ENCODE results near the gene KAZN.

Gene KAZN

DNA sequence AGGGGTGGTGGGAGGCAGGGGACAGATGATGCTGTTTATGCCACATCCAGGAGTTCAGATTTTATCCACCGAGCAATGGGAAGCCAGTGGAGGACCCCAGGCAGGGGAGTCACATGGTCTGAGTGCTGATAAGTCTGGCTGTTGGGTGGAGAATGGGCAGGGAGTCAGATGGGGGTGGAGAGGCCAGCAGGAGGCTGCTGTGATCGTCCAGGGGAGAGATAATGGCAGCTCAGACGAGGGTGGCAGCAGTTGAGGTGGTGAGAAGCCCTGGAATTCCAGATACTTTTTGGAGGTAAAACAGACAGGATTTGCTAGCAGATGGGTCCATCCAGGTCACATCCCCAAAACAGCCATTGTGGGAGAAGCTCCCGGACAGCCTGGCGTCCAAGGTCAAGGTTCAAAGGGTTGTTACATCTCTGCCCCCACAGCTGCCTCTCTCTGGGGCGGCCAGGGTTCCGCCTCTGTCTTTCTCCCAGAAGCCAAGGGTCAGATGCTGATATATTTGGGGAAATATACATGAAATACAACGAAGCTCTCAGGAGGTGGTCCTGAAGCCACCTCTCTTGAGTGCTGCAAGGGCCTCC, 303.0 kb downstream of the KAZN start:
- H3K4me1 ChIP-seq (ENCODE audit: control insufficient read depth in 1 of 2, insufficient read depth in 1 of 2, low read depth in 1 of 2, low read length in 1 of 2), result no peaks in the 10 kb centered on the region
- no peak overlapping the region for H3K27ac ChIP-seq
- TF ChIP-seq, protein P1, sequence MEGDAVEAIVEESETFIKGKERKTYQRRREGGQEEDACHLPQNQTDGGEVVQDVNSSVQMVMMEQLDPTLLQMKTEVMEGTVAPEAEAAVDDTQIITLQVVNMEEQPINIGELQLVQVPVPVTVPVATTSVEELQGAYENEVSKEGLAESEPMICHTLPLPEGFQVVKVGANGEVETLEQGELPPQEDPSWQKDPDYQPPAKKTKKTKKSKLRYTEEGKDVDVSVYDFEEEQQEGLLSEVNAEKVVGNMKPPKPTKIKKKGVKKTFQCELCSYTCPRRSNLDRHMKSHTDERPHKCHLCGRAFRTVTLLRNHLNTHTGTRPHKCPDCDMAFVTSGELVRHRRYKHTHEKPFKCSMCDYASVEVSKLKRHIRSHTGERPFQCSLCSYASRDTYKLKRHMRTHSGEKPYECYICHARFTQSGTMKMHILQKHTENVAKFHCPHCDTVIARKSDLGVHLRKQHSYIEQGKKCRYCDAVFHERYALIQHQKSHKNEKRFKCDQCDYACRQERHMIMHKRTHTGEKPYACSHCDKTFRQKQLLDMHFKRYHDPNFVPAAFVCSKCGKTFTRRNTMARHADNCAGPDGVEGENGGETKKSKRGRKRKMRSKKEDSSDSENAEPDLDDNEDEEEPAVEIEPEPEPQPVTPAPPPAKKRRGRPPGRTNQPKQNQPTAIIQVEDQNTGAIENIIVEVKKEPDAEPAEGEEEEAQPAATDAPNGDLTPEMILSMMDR (IDR thresholded peaks at IDR 0.05), result no peak
- peaks cover 8% of the 10 kb centered on the region for H3K27me3 ChIP-seq
- H3K4me3 ChIP-seq (ENCODE audit: low read depth in 1 of 2, low read length in 1 of 2), result no peak overlapping the region
- no peaks in the 10 kb centered on the region for H3K9me3 ChIP-seq
- no peaks in the 10 kb centered on the region for H3K36me3 ChIP-seq

DNA sequence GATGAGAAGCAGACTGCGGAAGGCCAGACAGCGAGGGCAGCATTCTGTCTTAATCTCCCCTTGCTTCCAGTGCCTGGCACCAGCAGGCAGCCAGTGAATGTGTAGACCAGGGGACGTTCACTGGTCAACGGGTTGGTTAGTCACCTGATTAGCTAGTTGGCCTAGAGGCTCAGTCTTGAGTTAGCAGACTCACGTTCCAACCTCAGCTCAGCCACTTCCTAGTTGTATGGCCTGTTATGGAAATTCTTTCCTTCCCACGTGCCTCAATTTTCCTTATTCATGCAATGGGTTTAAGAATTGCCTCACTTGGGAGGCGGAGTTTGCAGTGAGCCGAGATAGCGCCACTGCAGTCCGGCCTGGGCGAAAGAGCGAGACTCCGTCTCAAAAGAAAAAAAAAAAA, 305.4 kb downstream of the KAZN start:
- TF ChIP-seq, protein P1 (IDR thresholded peaks at IDR 0.05), result no peak
- Histone ChIP-seq H3K4me1 (ENCODE audit: control insufficient read depth in 1 of 2, insufficient read depth in 1 of 2, low read depth in 1 of 2, low read length in 1 of 2) (no peaks in the 10 kb centered on the region), H3K27me3 (no peaks in the 10 kb centered on the region), H3K36me3 (no peaks in the 10 kb centered on the region), H3K27ac (no peak overlapping the region), H3K4me3 (ENCODE audit: low read depth in 1 of 2, low read length in 1 of 2) (no peak overlapping the region), H3K9me3 (no peaks in the 10 kb centered on the region)

DNA sequence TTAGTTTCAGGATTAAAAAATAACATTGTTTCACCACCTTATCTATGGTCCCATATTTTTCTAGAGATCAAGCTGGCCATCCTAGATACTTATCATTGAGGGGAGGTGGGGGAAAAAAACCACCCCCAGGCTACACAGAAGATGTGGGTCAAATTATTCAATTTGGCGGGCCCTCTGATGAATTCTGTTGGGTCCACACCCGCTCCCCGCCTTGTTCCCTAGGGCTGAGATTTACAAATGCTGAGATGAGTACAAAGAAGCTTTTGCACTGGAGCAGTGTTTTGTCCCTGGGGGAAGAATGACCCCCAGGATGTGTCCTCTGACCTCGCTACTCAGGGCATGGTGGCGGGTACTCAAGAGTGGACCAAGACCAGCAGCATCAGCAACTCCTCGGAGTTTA, 308.2 kb downstream of the KAZN start:
- Histone ChIP-seq H3K4me3 (ENCODE audit: low read depth in 1 of 2, low read length in 1 of 2) (no peak overlapping the region), H3K27ac (no peak overlapping the region), H3K4me1 (ENCODE audit: control insufficient read depth in 1 of 2, insufficient read depth in 1 of 2, low read depth in 1 of 2, low read length in 1 of 2) (no peaks in the 10 kb centered on the region), H3K36me3 (no peaks in the 10 kb centered on the region), H3K9me3 (no peaks in the 10 kb centered on the region), H3K27me3 (no peaks in the 10 kb centered on the region)
- TF ChIP-seq, protein P1 (IDR thresholded peaks at IDR 0.05), result no peak

DNA sequence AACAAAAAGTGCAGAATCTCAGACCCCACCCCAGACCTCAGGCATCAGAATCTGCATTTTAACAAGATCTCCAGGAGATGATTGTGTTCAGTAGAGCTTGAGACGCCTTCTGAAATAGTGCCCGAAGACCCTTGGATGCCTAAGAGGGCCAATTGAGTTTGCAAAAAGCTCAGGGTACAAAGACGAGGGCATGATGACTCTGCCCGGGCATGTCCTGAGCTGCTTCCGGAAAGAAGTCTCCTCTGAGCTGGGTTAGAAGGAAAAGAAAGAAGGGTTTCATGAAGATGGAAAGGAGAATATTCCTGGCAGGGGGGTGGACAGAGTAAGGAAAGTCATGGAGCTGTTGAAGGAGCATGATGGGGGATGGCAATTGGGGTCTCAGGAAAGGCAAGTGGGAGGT, 308.9 kb downstream of the KAZN start:
- Histone ChIP-seq H3K4me3 (ENCODE audit: low read depth in 1 of 2, low read length in 1 of 2) (no peak overlapping the region), H3K27ac (no peak overlapping the region), H3K27me3 (no peaks in the 10 kb centered on the region), H3K4me1 (ENCODE audit: control insufficient read depth in 1 of 2, insufficient read depth in 1 of 2, low read depth in 1 of 2, low read length in 1 of 2) (no peaks in the 10 kb centered on the region), H3K36me3 (no peaks in the 10 kb centered on the region), H3K9me3 (no peaks in the 10 kb centered on the region)
- TF ChIP-seq, protein P1 (IDR thresholded peaks at IDR 0.05), result no peak

DNA sequence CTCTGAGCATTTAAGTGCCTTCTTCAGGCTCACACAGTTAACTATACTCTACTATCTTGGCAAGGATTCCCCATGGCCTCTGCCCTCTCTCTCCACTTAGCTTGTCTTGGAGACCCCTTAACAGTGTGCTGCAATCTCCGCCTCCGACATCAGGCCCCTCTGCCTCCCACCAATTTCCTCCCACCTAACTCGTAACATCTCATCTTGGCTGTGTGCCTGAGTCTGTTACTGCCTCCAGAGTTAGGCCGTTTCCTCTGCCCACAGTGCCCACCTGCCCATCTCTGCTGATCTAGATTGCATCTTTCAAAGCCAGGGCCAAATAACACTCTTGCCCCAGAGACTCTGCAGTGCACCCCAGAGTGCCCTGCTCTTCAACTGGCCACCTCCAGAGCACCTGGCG, 310.8 kb downstream of the KAZN start:
- TF ChIP-seq, protein P1 (IDR thresholded peaks at IDR 0.05), result no peak
- Histone ChIP-seq H3K27me3 (no peaks in the 10 kb centered on the region), H3K27ac (no peak overlapping the region), H3K9me3 (no peaks in the 10 kb centered on the region), H3K4me3 (ENCODE audit: low read depth in 1 of 2, low read length in 1 of 2) (no peak overlapping the region), H3K36me3 (no peaks in the 10 kb centered on the region), H3K4me1 (ENCODE audit: control insufficient read depth in 1 of 2, insufficient read depth in 1 of 2, low read depth in 1 of 2, low read length in 1 of 2) (no peaks in the 10 kb centered on the region)
